Esophagus muscularis mucosa (tissue), 4 donors: ENCODE data around the gene IVL. TPM values are rescaled to one million over a fixed set of nuclear protein-coding genes. Genes with fewer than 3 reads are reported as not detected.

Experiments used
- DNase-seq: peaks from one replicate; pipeline ENCODE4 v3.0.0-alpha.2; 2017; ENCODE audit errors: extremely low spot score
- H3K27ac ChIP-seq, 4 donors: fragments of 200-600 bp; sonication (generic); replicated peaks in 1 of 4; 1 replicate in 3 of 4; 2 replicates in 1 of 4; pipeline ENCODE4 v1.5.1; 2016 to 2019; ENCODE audit warnings: mild to moderate bottlenecking in 1 of 4
- H3K27me3 ChIP-seq, 4 donors: fragments of 200-600 bp; sonication (generic); one replicate each; pipeline versions ENCODE4 v1.5.1 to v1.6.0; 2016 to 2019
- H3K36me3 ChIP-seq, 4 donors: fragments of 200-600 bp; sonication (generic); one replicate each; pipeline ENCODE4 v1.5.1; 2016 to 2019
- H3K4me1 ChIP-seq, 4 donors: fragments of 200-600 bp; sonication (generic); one replicate each; pipeline ENCODE4 v1.5.1; 2016 to 2019
- H3K4me3 ChIP-seq, 4 donors: fragments of 200-600 bp; sonication (generic); 1 replicate in 2 of 4; 2 replicates in 2 of 4; pipeline ENCODE4 v1.5.1; 2016 to 2019; ENCODE audit warnings: mild to moderate bottlenecking in 4 of 4, moderate library complexity in 1 of 4
- H3K9me3 ChIP-seq, 4 donors: fragments of 200-600 bp; sonication (generic); 1 replicate in 3 of 4; 2 replicates in 1 of 4; pipeline ENCODE4 v1.5.1; 2016 to 2019
- CTCF ChIP-seq, 3 experiments: fragments of 200-600 bp in 2 of 3; fragments of 450-650 bp in 1 of 3; sonication (generic) in 2 of 3; IDR thresholded peaks; one replicate each; pipeline ENCODE4 v1.5.1; 2017 to 2019; ENCODE audit warnings: antibody characterized with exemption in 3 of 3, mild to moderate bottlenecking in 2 of 3, moderate library complexity in 1 of 3
- EP300 ChIP-seq: sonication (generic); formaldehyde crosslinking; IDR thresholded peaks from one replicate; pipeline ENCODE4 v1.6.1; 2017; ENCODE audit warnings: antibody characterized with exemption
- POLR2A ChIP-seq: fragments of 450-650 bp; IDR thresholded peaks from one replicate; pipeline ENCODE4 v1.6.1; 2017; ENCODE audit warnings: antibody characterized with exemption, moderate library complexity, mild to moderate bottlenecking, low read depth
- POLR2AphosphoS5 ChIP-seq, 2 donors: sonication (generic); formaldehyde crosslinking; IDR thresholded peaks; one replicate each; pipeline ENCODE4 v1.6.1; 2017; ENCODE audit warnings: antibody characterized with exemption in 2 of 2
- WGBS: methylation state at CpG from one replicate; pipeline ENCODE4 v1.1.5; 2018; 5-methylcytosine and 5-hydroxymethylcytosine counted together
- intact Hi-C: fragments of 100-400 bp; cut with DNase I; formaldehyde crosslinking; loops from one replicate; pipeline ENCODE4 v1.15.1; 2023
- total RNA-seq, 4 donors: library from RNA; depleted of rRNA; stranded (reverse); fragments of >200 nt; gene quantifications; one replicate each; pipeline versions ENCODE4 v1.1.0 to v1.2.1, GENCODE V29; 2016

The IVL gene
- total RNA-seq, 4 donors from 2014 or later, result not detected

GRCh38 chr1:152926091-152926490 lies 17.7 kb downstream of the IVL start:
- intact Hi-C loops, result loop anchor here (1.0 to 5.0 kb wide), 2 partner anchors 56 to 274 kb away; no protein-coding TSS in a partner anchor
- no peak overlapping the region for H3K4me3 ChIP-seq
- H3K27me3 ChIP-seq, result no peaks in the 10 kb centered on the region
- no peak for DNase-seq
- WGBS, result 51% methylated on average over 3 of the region's 3 CpGs
- H3K9me3 ChIP-seq, result no peaks in the 10 kb centered on the region
- no peaks in the 10 kb centered on the region for H3K4me1 ChIP-seq
- H3K27ac ChIP-seq, result no peak overlapping the region
- no peaks in the 10 kb centered on the region for H3K36me3 ChIP-seq
- TF ChIP-seq CTCF (IDR thresholded peaks at IDR 0.05) (peak; percentile 47 to 65 (median 58)), POLR2A (no peak)

GRCh38 chr1:152928671-152929070 lies 20.3 kb downstream of the IVL start:
- Histone ChIP-seq H3K4me1 (no peaks in the 10 kb centered on the region), H3K27me3 (no peaks in the 10 kb centered on the region), H3K4me3 (no peak overlapping the region), H3K27ac (no peak overlapping the region), H3K36me3 (no peaks in the 10 kb centered on the region), H3K9me3 (no peaks in the 10 kb centered on the region)
- intact Hi-C loops, result loop anchor here (5.0 kb wide), 1 partner anchor 276 kb away; no protein-coding TSS in a partner anchor
- no peak for TF ChIP-seq EP300
- no peak for TF ChIP-seq CTCF (IDR thresholded peaks at IDR 0.05)
- TF ChIP-seq POLR2A, result no peak
- no peak for TF ChIP-seq POLR2AphosphoS5 (IDR thresholded peaks at IDR 0.05)
- peak; percentile 55 for DNase-seq
- 92% methylated on average over 3 of the region's 3 CpGs for WGBS

- 87% methylated on average over 4 of the region's 4 CpGs for WGBS
- intact Hi-C loops, result no loop called here
- TF ChIP-seq POLR2A (no peak), CTCF (IDR thresholded peaks at IDR 0.05) (no peak), POLR2AphosphoS5 (IDR thresholded peaks at IDR 0.05) (no peak), EP300 (no peak)
- no peak overlapping the region for H3K27ac ChIP-seq
- no peak overlapping the region for H3K4me3 ChIP-seq
- no peaks in the 10 kb centered on the region for H3K36me3 ChIP-seq
- no peaks in the 10 kb centered on the region for H3K4me1 ChIP-seq
- no peaks in the 10 kb centered on the region for H3K27me3 ChIP-seq
- DNase-seq, result peak; percentile 75
- no peaks in the 10 kb centered on the region for H3K9me3 ChIP-seq
These were observed 23.9 kb downstream of the IVL start for GRCh38 chr1:152932170-152932811.

- 63% methylated on average over 2 of the region's 2 CpGs for WGBS
- no peak overlapping the region for H3K4me3 ChIP-seq
These were observed 24.9 kb downstream of the IVL start for GRCh38 chr1:152933196-152933595.

GRCh38 chr1:152940614-152941013 lies 32.3 kb downstream of the IVL start:
- 93% methylated on average over 1 of the region's 1 CpG for WGBS
- intact Hi-C loops, result no loop called here

More at GRCh38 chr1:152933196-152933595, 24.9 kb downstream of the IVL start:
- H3K36me3 ChIP-seq, result no peaks in the 10 kb centered on the region
- intact Hi-C loops, result no loop called here
- H3K9me3 ChIP-seq, result no peaks in the 10 kb centered on the region
- no peaks in the 10 kb centered on the region for H3K4me1 ChIP-seq
- peak; percentile 78 for DNase-seq
- no peak for TF ChIP-seq EP300
- no peaks in the 10 kb centered on the region for H3K27me3 ChIP-seq
- no peak overlapping the region for H3K27ac ChIP-seq

More at GRCh38 chr1:152940614-152941013, 32.3 kb downstream of the IVL start:
- Histone ChIP-seq H3K4me1 (no peaks in the 10 kb centered on the region), H3K4me3 (no peak overlapping the region), H3K27ac (no peak overlapping the region), H3K36me3 (no peaks in the 10 kb centered on the region), H3K9me3 (no peaks in the 10 kb centered on the region), H3K27me3 (no peaks in the 10 kb centered on the region)
- peak; percentile 80 for DNase-seq
- TF ChIP-seq EP300, result no peak
- TF ChIP-seq POLR2A, result no peak
- no peak for TF ChIP-seq CTCF (IDR thresholded peaks at IDR 0.05)
- TF ChIP-seq POLR2AphosphoS5 (IDR thresholded peaks at IDR 0.05), result no peak
